HG03439 (cell line): ENCODE data around the gene TMC4.
"Not testable (repeated sequence)": the region's sequence is repeated elsewhere in the genome, so short reads cannot be mapped to it uniquely, and the experiment has no call there.

Experiments used
- ATAC-seq: cut with Tn5 transposase; IDR thresholded peaks from one replicate; pipeline ENCODE4 v1.9.1; 2021; ENCODE audit warnings: mild to moderate bottlenecking, moderate library complexity; ENCODE audit not compliant: unreplicated experiment

Gene TMC4, protein sequence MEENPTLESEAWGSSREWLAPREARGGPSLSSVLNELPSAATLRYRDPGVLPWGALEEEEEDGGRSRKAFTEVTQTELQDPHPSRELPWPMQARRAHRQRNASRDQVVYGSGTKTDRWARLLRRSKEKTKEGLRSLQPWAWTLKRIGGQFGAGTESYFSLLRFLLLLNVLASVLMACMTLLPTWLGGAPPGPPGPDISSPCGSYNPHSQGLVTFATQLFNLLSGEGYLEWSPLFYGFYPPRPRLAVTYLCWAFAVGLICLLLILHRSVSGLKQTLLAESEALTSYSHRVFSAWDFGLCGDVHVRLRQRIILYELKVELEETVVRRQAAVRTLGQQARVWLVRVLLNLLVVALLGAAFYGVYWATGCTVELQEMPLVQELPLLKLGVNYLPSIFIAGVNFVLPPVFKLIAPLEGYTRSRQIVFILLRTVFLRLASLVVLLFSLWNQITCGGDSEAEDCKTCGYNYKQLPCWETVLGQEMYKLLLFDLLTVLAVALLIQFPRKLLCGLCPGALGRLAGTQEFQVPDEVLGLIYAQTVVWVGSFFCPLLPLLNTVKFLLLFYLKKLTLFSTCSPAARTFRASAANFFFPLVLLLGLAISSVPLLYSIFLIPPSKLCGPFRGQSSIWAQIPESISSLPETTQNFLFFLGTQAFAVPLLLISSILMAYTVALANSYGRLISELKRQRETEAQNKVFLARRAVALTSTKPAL

DNA sequence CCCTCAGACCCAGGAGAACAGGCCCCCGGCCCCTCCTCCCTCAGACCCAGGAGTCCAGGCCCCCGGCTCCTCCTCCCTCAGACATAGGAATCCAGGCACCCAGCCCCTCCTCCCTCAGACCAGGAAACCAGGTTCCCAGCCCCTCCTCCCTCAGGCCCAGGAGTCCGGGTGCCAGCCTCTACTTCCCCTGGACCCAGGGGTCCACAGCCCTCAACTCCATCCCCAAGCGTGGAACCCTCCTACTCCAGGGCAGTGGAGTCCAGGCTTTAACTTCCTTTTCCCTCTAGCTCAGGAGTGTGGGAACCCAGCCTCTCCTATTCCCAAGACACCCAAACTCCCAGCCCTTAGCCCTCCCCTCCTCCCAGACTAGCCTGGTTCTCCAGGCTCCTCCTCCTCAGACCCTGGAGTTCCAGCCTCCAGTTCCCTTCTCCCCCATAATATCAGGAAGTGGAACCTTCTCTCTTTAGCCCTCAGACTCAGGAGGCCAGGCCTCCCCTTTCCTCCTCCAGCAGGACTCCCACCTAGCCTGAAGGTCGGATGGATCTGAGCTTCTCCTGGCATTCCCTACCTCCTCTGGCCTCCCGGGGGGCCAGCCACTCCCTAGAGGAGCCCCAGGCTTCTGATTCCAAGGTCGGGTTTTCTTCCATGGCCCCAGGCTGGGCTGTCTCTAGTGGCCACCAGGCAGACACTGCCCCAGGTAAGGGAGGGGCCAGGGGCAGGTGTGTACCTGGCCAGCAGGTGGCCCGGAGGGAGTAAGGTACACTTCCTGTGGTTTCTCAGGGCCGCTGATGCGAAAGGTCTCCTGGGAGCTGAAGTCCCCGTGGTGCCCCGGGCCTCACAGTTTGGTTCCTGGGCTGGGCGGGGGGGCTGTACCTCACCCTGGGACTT, at the start of gene TMC4:
TSS of gene TMC4 (minus strand) at position 690 of the 888 bp plus-strand sequence. CDS start at position 647, 43 bp downstream.
- no peak for ATAC-seq

DNA sequence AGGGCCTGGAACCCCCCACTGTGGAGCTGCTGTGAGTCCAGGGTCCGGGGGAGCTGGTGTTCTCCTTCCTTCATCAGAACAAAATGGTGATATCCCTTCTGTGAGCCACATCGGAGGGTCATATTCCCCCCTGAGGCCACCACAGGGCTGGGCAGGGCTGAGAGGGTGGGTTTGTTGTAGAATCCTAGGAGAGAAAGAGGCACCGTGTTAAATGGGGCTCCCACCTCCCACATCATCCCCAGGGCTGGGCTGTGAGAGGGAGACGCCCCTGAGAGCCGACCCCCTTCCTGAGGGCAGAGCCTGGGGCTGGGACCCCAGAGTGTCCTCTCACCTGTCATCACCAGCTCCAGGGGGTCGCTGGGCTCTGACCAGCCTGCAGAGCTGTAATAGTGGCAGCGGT, 49.0 kb upstream of the TMC4 start:
- ATAC-seq = not testable (repeated sequence)

DNA sequence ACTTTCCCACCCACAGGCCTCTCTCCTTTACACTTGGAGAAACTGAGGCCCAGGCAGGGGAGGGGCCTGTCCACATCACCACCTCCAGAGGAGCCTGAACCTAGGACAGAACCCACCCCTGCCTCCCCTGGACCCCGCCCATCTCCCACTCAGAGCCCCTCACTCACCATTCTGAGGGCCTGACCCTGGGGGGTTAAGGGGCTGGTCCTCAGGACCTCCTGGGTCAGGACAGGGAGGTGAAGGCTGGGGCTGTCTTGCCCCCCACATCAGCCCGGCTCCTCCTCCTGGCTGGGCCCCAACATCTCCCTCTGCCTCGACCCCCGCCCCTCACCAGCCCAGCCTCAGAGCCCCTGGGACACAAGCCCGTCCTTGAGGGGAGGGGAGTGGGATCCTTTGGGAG, 46.7 kb upstream of the TMC4 start:
- ATAC-seq = not testable (repeated sequence)

DNA sequence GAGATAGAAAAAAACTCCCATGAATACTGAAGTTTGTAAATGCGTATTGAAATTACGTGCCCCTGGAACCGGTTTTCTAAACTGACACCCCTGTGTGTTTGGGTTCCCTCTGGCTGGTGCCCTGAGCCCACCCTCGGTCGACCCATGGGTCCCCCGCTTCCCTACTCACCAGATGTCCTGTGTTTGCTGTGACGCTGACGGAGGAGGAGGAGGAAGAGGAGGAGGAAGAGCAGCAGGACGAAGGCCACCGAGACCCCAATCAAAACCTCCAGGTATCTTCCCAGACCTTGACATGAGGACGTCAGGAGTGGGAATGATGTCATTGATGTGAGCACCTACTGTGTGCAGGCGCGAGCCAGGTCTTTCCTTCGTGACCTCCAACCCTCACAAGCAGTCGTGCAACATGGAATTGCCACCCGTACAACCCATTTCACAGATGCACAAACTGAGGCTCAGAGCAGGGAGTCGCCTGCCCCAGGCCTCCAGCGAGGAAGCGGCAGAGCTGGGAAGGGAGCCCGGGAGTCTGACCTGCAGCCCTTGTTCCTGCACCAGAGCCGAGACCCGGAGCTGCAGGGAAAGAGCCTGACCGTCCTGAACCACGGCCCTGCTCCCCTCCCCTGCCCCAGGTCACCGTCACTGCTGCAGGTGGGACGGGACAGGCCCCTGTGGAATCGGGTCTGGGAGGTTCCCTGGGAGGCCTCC, 46.2 kb upstream of the TMC4 start:
- ATAC-seq = no peak

DNA sequence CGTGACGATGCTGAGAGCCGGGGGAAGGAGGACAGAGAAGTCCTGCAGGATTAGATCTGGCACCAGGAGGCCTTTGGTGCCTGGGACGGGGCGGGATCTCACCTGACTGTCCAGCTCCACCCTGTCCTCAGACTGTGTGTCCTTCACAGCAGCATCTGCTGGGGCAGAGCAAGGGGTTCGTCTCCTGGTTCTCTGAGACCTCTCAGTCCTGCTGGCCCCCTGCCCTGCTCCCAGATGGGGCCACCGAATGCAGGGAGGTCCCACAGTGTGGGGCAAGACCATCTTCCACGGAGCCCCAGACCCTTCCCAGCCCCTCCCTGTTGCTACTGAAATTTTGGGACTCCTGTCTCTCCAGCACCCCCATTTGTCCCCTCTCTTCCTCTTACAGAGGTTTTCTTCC, 45.3 kb upstream of the TMC4 start:
- no peak for ATAC-seq

DNA sequence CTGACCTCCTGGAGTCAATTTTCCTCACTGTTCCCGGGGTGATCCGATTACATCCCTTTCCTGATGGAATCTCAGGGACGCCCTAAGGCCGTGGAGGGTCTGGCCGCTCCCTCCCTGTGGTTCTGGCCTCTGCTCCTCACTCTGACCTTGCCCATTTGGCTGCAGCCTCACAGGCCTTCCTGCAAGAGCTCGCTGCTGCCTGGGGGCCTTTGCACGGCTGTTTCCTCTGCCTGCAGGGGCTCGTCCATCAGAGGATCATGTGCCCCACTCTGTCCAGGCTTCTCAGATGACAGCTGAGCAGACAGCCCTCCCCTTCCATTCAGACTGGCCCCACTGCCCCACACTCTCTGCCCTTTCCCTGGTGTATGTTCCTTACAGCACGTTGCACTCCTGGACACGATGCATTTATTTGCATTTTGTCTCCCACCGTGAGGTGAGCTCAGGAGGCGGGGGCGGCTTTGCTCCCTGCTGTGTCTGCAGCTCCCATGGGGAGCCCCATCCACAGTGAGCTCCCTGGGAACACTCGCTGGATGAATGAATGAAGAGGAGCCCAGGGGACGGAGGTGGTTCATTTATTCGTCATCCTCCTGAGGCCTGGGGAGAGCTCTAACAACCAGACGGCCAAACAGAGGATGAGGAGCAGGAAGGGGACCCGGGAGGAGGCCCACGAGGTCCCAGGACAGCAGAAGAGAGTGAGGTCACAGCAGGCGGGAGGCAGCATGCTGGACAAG, 44.7 kb upstream of the TMC4 start:
- not testable (repeated sequence) for ATAC-seq

DNA sequence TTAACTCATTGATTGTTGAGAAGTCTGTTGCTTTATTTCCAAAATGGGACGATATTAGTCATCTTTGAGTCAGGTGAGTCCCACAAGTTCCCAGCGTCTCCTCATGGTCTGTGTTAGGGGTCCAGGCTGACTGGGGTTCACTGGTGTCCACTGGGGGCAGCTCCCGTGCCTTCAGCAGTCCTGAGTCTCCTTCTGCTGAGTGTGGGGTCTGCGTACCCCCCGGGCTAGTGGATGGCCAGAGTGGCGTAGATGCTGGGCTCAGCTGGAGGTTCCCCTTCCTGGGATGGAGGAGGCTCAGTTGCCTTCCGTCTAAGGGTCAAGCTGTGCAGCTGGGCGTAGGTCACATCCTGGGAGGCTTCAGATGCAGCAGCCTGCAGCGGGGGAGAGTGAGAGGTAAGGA, 43.9 kb upstream of the TMC4 start:
- no peak for ATAC-seq

DNA sequence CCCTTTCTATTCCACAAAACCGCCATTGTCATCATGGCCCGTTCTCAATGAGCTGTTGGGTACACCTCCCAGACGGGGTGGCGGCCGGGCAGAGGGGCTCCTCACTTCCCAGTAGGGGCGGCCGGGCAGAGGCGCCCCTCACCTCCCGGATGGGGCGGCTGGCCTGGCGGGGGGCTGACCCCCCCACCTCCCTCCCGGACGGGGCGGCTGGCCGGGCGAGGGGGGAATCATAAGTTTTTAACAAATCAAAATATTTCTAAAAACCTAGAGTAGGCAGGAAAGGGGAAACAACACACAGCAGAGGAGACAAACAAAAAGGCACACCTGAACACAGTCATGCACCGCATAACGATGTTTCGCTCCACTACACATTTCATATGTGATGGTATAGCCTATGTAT, 41.8 kb upstream of the TMC4 start:
- not testable (repeated sequence) for ATAC-seq

DNA sequence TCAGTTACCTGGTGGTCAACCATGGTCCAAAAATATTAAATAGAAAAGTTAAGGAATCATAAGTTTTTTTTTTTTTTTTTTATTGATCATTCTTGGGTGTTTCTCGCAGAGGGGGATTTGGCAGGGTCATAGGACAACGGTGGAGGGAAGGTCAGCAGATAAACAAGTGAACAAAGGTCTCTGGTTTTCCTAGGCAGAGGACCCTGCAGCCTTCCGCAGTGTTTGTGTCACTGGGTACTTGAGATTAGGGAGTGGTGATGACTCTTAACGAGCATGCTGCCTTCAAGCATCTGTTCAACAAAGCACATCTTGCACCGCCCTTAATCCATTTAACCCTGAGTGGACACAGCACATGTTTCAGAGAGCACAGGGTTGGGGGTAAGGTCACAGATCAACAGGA, 41.3 kb upstream of the TMC4 start:
- ATAC-seq = not testable (repeated sequence)

DNA sequence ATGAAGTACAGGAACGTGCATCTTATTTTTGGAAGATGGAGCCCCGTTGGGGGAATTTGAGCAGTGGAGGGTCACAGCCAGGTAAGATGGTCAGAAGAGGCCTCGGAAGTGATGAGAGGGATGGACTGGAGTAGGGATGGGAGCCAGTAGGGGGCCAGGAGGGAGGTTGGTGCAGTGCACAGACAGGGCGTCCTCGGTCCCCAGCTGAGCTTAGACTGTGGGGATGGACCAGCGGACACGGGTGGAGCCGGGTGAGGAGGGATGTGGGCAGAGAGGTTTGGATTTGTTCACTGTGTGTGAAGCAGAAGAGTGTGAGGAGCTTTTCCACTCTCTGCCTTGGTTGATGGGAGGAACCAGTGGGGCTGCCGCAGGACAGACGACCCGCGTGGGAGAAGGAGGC, 38.3 kb upstream of the TMC4 start:
- ATAC-seq = no peak

DNA sequence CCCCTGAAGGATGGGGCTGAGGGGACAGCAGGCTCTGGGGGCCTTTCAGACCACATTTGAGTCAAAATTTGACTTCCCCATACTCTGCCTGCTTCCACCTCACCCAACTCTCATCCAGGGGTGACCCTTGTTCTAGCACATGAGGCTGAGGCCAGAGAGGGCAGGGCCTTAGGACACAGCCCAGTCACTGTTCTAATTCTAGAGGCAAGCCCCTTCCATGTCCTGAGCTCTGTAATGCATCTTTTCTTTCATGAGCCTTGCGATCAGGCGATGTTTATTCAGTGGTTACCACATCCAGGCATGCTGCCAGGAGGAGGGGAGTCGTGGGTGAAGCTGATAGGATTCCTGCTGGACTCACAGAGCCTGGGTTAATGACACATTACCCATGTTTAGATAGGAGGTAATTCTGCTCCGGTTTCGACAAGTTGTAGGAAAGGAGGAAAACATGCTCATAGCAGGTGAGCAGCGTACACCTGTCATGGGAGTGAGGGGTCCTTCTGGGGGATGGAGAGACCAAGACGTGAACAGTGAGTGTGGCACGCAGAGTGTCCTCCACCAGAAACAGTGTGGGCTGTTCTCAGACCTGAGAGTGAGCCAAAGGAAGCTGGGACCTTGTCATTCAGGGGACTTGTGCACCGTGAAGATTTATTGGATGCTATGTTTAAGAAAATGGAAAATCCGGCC, 37.0 kb upstream of the TMC4 start:
- ATAC-seq = no peak

DNA sequence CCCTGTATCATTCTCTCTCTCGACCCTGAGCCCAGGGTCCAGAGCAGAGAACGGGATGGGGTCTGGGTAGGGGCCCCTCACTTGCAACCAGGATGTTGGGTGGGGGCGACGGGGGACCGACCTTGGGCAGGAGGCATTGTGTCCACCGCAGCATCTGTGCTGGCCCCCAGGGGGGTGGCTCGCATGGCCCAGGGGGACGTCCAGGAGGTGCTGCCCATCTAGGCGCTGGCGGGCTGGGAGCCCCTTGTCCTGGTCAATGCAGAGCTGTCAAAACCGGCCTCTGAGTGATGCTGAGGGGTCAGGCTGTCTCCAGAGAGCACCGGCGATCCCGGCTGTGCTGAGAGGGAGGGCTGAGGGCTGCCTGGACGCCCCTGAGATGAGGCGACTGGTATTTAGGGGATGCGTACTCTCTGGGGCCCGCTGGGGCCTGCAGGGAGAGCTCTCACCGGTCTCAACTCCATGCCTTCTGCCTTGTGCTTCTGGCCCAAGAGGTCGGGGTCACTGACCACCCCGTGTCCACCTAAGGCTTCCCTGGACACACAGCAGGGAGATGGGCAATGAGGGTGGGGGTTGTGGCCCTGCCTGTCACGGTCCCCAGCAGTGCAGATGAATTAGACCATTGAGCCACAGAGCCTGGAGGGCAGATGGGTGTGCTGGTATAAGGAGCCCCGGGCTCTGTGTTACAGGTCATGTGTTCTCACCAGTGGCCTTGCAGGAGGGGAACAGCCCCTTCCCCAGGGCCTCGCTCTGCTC, 36.3 kb upstream of the TMC4 start:
- ATAC-seq = no peak

DNA sequence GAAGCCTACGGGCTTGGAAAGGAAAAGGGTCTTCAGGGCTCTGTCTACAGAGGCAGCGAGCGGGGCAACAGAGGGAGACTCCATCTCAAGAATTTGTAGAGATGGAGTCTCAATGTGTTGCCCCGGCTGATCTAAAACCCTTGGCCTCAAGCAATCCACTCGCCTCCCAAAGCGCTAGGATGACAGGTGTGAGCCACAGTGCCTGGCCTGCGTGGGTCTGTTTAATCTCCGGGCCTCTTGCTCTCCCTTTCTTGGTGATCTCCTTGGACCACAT, 35.8 kb upstream of the TMC4 start:
- ATAC-seq = no peak

DNA sequence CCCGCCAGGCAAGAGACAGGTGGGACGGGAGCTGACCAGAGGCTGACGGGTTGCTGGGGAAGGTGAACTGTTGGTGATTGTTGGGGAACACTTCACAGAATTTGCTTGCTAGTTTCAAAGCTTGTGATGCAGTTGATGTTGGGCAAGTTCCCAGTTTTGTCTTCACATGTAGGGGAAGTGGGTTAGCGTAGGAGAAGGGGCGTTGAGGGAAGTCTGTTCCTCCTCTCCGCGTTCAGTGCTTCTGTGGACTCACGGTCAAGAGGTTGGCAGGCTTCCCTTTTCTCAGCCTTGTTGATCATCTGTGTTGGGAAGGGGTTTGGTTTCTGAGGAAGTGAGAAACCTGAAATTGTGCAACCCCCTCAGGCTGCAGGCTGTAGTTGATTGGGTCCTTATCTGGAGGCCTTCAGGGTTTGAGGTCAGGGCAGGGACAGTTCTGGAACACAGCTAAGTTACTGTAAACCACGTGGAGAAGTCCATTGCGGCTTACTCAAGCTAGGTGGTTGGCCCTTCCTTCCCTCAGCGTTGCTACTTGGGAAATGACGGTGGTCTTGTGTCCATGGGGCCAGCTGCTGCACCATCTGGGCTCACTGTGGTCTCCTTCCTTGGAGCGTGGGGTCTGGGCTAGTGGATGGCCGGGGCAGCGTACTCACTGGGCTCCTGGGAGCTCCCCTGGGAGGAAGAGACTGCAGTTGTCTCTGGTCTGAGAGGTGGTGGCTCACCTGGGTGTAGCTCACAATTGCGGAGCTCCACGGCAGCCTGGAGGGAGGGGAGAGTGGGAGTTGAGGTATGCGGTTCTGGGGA, 35.2 kb upstream of the TMC4 start:
- no peak for ATAC-seq

DNA sequence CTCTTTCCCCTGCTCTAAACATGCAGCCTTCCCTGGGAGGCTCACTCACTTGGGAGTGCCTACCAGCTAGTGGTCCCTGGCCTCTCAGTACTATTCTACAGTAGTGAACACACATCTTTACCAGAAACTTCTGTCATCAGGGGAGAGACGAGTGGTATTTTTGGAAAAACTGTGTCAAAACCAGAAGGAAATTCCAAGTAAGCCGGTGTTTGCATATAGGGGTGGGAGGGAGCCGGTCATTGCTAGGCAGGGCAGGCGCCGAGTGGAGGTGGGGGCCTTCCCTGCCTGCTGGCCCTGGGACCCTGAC, 34.7 kb upstream of the TMC4 start:
- ATAC-seq = no peak

DNA sequence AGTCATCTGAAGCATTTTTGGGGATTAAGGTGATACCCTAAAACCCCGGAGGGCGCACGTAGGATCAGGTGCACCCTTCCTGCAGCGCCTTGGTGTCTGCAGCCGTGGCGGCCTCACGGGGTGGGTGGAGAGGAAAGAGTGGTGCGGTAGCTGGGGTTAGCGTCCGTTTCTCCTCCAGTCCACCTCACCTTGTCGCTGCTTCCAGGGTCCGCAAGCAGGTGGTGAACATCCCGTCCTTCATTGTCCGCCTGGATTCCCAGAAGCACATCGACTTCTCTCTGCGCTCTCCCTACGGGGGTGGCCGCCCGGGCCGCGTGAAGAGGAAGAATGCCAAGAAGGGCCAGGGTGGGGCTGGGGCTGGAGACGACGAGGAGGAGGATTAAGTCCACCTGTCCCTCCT, 34.2 kb upstream of the TMC4 start:
- ATAC-seq = not testable (repeated sequence)

DNA sequence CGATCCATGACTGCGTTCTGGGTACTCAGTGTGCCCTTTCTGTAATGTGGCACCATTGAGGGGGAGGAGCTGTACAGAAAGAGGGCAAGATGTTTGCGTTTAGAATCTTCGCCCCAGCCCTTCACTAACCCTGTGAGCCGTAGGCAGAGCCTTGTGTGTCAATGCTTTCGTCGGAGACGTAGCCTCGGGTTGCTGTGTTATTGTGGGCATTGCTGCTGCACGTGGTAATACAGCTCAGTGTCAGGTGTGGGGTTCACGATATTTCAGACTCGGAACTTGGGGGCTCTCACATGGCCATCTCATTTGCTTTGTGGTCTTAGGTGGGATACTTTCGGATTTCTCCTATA, 33.8 kb upstream of the TMC4 start:
- ATAC-seq = no peak

DNA sequence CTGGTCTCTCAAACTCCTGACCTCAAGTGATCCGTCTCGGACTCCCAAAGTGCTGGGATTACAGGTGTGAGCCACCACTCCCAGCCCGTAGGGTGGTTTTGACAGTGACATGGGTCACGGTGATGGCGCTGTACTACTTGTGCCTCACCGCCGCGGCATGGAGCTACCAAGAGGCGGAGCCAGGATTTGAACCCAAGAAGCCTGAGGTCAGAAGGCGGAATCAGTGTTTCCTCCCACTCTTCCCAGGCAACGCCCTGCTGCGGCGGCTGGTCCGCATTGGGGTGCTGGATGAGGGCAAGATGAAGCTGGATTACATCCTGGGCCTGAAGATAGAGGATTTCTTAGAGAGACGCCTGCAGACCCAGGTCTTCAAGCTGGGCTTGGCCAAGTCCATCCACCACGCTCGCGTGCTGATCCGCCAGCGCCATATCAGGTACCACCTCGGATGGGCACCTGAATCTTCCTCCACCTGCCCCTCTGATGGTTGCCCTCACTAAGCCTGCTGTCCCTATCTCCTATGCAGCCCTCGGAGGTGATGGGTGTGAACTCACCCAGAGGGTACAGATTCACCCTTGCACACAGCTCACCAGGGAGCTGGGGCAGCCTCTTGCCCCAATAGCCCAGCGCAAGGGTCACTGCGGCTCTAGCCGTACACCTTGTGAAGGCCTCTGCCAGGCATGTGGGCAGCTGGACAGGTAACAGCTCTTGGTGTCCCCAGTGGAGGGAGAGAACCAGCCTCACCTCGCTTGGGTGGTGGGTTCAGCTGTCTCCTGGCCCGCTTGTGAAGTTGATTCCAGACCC, 33.3 kb upstream of the TMC4 start:
- ATAC-seq = no peak
